Mucosa of stomach (tissue), 1 donor: Measurements from ENCODE around the gene TBC1D10A.
A peak's percentile ranks its signal among the peaks of the same experiment; 100 is the strongest.

Experiments used
- H3K27me3 ChIP-seq: one replicate; pipeline ENCODE4 v1.7.0; 2013; ENCODE audit warnings: mild to moderate bottlenecking, low read length; ENCODE audit not compliant: control insufficient read depth, insufficient read depth
- H3K36me3 ChIP-seq: one replicate; pipeline ENCODE4 v1.7.0; 2013; ENCODE audit warnings: low read length; ENCODE audit not compliant: control insufficient read depth, insufficient read depth
- H3K4me1 ChIP-seq: one replicate; pipeline ENCODE4 v1.7.0; 2013; ENCODE audit warnings: mild to moderate bottlenecking, low read length; ENCODE audit not compliant: control insufficient read depth, insufficient read depth
- H3K4me3 ChIP-seq: one replicate; pipeline ENCODE4 v1.7.0; 2013; ENCODE audit warnings: low read length
- H3K9ac ChIP-seq: one replicate; pipeline ENCODE4 v1.7.0; 2013; ENCODE audit warnings: mild to moderate bottlenecking, low read length, moderate library complexity
- H3K9me3 ChIP-seq: one replicate; pipeline ENCODE4 v1.7.0; 2013; ENCODE audit warnings: mild to moderate bottlenecking, low read length, moderate library complexity; ENCODE audit not compliant: control insufficient read depth
- donor health status: Pancreatic carcinoma.

TBC1D10A gene

DNA sequence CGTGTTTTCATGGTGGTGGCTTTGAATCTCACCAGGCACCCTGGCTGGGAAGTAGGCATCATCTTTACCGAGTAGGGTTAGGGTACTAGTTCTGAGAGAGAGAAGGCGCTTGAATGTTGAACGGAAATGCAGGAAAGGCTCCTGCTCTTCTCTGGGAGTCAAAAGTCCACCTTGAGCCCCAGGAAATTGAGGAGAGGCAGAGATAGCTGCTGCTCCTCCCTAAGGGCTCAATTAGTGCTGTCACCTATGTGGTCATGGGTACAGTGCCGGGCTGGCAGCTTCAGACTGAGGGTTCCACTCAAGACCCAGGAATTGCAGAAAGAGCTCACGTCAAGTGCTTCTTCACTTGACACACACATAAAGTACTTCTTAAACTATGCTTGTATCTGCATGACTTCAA is 31.8 kb upstream of the TBC1D10A start:
- H3K4me1 ChIP-seq: peaks cover 20% of the 10 kb centered on the region
- H3K36me3 ChIP-seq: no peaks in the 10 kb centered on the region
- no peak overlapping the region for H3K4me3 ChIP-seq
- no peak overlapping the region for H3K9ac ChIP-seq
- H3K27me3 ChIP-seq: no peaks in the 10 kb centered on the region
- H3K9me3 ChIP-seq: no peaks in the 10 kb centered on the region

DNA sequence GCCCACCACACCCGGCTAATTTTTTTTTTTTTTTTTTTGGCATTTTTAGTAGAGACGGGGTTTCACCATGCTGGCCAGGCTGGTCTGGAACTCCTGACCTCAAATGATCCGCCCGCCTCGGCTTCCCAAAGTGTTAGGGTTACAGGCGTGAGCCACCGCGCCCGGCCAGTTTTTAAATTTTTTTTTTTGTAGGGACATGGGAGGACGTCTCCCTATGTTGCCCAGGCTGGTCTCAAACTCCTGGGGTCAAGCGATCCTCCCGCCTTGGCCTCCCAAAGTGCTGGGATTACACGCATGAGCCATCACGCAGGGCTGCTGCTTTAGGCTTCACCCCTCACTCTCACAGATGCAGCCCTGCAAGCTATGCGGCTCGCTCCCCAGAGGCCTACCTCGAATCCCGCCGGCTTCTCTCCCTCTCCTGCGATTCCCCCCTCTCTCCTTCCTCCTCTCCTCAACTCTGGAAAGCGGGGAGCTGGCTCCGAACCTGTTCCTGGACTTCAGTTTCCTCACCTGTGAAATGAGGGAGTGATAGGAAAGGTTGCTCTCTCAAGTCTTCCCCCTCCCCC is 31.0 kb upstream of the TBC1D10A start:
- H3K9me3 ChIP-seq: no peaks in the 10 kb centered on the region
- H3K9ac ChIP-seq: no peak overlapping the region
- no peaks in the 10 kb centered on the region for H3K36me3 ChIP-seq
- H3K4me3 ChIP-seq: no peak overlapping the region
- peaks cover 20% of the 10 kb centered on the region for H3K4me1 ChIP-seq
- H3K27me3 ChIP-seq: no peaks in the 10 kb centered on the region

DNA sequence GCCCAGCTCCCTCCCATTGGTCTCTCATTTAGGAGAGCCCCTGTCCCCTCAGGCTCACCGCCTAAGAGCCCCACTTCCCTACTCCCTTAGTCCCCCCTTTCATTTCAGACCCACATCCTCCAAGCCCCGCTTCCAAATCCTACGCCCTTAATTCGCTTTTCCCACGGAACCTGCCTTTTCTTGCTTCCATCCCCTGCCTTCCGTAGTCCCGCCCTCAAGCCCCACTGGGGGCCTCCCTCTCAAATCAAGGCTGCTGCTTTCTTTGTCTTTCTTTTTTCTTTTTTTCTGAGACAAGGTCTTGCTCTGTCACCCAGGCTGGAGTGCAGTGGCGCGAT is 30.5 kb upstream of the TBC1D10A start:
- Histone ChIP-seq H3K36me3 (peaks cover 5% of the 10 kb centered on the region), H3K4me3 (peak overlapping the region; percentile 88), H3K9ac (peak overlapping the region; percentile 60), H3K9me3 (no peaks in the 10 kb centered on the region), H3K4me1 (peaks cover 20% of the 10 kb centered on the region), H3K27me3 (no peaks in the 10 kb centered on the region)

DNA sequence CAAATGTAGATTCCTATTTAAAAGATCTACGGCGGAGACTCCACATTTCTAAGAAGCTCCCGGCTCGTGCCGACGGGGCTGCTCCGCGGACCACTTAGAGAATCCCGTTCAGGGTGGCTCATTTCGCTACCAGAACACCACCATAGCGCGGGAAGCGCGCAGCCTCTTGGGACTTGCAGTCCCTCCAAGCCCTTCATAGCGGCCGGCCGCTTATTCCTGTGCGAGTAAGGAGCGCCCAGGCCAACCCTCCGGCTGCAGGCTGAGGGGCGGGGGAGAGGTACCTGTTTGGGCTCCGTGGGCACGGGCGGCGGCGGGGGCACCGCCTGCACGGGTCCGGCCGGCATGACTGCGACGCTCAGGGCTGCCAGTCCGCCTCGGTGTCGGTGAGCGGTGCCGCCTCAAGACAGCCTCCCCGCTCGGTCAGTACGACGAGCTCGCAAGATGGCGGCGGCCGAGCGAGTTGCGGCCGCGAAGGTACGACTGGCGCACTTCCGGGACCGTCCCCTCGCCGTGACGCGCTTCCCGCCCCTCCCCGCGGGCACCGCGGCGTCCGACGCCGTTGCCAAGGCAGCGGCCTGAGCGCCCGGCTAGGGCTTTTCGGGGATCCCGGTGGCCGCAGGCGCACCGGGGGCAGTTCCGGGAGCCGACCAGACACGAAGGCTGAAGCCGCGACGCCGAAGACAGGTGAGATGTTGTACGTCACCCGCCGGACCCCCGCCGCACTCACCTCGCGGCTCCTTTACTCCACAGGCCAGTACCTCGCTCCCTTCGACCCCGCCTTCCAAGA is 29.9 kb upstream of the TBC1D10A start, which contains the start of the genes CCDC157 and SF3A1:
CCDC157 (plus strand) TSS at position 559 of the 787 bp plus-strand sequence. CDS start 8,994 bp downstream, outside the sequence.
SF3A1 (minus strand) TSS at position 446 of the 787 bp plus-strand sequence; CDS start at position 344, 102 bp downstream.
- Histone ChIP-seq H3K4me1 (peaks cover 20% of the 10 kb centered on the region), H3K9ac (peak within 1 kb of the TSS; percentile 87), H3K4me3 (peak within 1 kb of the TSS; percentile 88), H3K27me3 (no peaks in the 10 kb centered on the region), H3K36me3 (peaks cover 10% of the 10 kb centered on the region), H3K9me3 (no peaks in the 10 kb centered on the region)

DNA sequence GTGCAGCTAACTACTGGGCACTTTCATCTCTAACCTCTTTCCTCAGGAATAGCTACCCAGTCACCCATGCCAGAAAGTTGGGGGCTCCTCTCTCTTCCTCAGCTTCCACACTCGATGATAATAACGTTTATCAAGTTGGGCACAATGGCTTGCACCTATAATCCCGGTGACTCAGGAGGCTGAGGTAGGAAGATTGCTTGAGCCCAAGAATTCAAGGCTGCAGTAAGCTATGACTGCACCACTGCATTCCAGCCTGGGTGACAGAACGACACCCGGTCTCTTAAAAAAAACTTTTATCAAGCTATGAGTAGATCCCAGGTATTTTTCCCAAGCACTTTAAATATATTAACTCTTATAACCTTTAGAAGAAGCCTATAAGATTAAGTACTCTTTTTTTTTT is 27.9 kb upstream of the TBC1D10A start:
- no peak overlapping the region for H3K9ac ChIP-seq
- no peaks in the 10 kb centered on the region for H3K27me3 ChIP-seq
- peaks cover 20% of the 10 kb centered on the region for H3K4me1 ChIP-seq
- H3K9me3 ChIP-seq: no peaks in the 10 kb centered on the region
- H3K4me3 ChIP-seq: no peak overlapping the region
- H3K36me3 ChIP-seq: peaks cover 11% of the 10 kb centered on the region

DNA sequence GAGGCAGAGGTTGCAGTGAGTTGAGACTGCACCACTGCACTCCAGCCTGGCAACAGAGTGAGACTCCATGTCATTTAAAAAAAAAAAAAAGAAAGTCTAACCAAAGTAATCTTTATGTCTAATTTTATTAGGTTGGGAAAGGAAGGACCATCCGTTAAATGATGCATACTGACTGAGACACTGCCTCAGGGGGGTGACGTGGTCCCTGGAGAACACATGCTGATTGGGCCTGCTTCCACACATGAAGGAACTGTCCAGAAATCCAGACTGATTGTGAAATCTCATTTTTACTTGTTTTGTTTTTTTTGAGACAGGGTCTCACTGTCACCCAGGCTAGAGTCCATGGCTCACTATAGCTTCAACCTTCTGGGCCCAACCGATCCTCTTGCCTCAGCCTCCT is 24.5 kb upstream of the TBC1D10A start:
- Histone ChIP-seq H3K27me3 (no peaks in the 10 kb centered on the region), H3K4me3 (no peak overlapping the region), H3K9me3 (no peaks in the 10 kb centered on the region), H3K36me3 (peaks cover 12% of the 10 kb centered on the region), H3K4me1 (peaks cover 20% of the 10 kb centered on the region), H3K9ac (no peak overlapping the region)

DNA sequence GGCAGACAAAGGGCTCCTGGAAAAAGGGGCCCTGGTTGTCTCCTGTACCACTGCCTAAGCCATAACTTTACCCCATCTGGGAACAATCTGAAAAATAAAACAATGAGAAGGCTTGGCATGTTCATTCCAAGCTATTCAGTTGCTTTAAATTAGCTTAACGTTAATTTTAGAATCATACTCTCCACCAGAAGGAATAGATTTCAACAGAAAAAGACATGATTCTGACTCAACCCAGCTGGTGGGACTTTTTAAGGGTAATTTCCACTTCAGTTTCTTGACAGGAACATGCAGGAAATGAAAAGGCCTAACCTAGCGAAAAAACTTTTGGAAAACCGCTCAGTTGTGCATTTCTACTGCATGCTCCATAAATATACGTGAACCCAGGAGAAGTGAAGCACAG is 22.1 kb upstream of the TBC1D10A start:
- Histone ChIP-seq H3K27me3 (no peaks in the 10 kb centered on the region), H3K9me3 (no peaks in the 10 kb centered on the region), H3K9ac (no peak overlapping the region), H3K4me3 (no peak overlapping the region), H3K4me1 (no peaks in the 10 kb centered on the region), H3K36me3 (peaks cover 29% of the 10 kb centered on the region)

DNA sequence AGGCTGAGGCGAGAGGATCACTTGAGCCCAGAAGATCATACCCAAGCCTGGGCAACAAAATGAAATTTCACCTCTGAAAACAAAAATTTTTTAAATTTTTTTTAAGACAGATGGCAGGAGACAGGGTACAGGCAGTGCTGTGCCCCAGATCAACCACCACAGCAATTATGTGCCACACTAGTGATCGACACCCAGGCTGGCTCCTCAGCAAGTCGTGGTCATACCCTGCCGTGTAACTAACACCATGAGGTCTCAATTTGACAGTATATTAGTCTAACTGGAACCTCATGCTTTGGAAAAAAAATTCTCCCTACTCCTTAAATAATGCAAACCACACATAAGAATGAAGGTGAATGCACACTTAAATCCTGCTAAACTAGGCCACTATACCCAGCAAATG is 21.7 kb upstream of the TBC1D10A start:
- Histone ChIP-seq H3K27me3 (no peaks in the 10 kb centered on the region), H3K4me1 (no peaks in the 10 kb centered on the region), H3K9ac (no peak overlapping the region), H3K36me3 (peaks cover 31% of the 10 kb centered on the region), H3K9me3 (no peaks in the 10 kb centered on the region), H3K4me3 (no peak overlapping the region)

DNA sequence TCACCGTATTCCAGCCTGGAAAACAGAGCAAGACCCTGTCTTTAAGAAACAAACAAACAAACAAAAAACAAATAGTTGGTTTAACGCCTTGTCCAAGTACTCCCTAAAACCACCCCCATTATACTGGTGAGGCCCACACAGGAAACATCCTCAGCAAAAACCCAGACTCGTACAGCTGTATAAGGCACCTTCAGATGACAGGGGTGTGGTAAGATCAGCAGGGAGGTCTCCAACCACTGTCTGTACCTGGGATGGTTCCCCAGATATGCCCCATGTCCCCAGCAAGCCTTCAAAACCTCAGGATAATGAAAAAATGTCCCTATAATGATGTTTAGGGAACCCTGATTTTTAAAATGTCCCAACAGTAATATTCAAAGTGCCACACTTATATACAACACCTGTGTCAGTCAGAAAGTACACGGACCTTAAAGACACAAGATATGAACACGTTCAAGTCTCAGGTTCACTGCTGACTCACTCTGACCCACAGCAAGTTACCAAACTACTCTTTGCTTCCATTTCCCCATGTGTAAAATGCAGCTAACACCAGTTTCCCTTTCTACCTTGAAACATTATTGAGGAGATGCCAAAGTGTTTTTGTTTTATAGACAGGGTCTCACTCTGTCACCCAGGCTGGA is 20.6 kb upstream of the TBC1D10A start:
- Histone ChIP-seq H3K9me3 (no peaks in the 10 kb centered on the region), H3K4me3 (no peak overlapping the region), H3K4me1 (no peaks in the 10 kb centered on the region), H3K27me3 (no peaks in the 10 kb centered on the region), H3K9ac (no peak overlapping the region), H3K36me3 (peaks cover 35% of the 10 kb centered on the region)

DNA sequence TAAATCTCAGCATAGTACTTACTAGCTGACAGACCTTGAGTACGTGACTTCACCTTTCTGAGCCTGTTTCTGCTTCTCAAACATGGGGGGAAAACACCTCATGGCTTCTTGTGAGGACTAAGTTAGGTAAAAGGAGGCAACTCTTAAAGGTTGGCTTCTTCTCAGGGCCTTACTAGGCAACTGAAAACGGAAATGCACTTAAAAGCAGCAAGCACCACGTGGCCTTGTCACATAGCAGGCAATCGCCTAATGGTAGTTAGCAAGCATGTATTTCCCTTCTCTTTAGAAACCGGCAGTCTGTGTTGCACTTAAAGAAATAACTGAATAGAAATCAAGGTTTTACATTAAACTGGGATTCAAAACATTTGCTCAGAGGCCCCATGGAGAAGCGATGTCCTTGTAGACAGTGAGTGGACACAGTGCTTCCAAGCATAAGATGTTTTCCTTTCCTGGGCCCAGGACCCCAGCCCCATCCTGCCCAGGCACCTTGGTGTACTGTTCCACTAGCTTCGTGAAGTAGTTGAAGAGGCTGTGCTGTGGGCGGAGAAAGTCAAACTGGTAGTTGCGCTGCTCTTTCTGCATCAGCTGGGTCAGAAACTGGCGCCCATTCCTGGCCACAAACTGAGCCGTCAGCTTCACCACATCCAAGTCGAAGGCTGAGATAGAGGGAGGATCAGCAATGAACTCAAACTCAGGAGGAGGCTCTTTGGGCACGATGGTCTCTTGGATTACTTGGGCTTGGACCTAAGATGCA is 17.9 kb upstream of the TBC1D10A start:
- H3K9ac ChIP-seq: no peak overlapping the region

DNA sequence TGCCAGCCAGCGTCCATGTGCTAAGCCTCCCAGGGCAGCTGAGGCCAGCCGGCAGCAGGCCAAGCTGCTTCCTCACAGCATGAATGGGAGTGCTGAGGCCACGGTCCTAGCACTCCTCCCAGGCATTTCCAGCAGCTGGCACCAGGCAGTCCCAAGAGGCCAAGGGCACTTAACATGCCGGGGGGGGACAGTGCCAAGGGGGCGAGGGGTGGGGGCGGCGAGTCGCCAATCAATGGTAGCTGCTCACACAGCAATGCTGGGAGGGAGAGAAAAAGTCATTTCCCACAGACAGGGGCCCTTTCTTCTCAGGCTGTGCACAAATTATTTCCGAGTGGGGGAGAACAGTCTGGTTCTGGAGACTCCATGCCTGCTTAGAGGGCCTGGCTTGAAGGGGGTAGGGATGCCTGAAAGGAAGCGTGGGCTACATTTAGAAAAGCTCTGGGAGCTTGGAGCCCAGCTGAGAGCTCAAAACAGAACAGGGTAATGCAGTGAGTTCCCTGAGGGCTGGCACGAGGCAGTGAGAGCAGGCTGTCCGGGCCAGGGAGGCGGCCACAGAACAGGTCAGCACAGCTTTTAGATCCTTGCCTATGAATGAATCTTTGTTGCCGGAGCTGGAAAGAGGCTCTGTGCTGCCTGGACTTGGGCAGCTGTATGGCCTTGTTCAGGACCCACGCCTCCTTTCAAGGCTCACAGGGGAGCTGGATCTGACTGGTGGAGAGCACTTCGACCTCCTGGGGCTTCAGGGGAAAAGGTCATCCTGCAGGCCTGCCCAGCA is 14.4 kb upstream of the TBC1D10A start:
- Histone ChIP-seq H3K9ac (no peak overlapping the region), H3K4me1 (no peaks in the 10 kb centered on the region), H3K36me3 (peaks cover 42% of the 10 kb centered on the region), H3K9me3 (no peaks in the 10 kb centered on the region), H3K27me3 (no peaks in the 10 kb centered on the region), H3K4me3 (no peak overlapping the region)

More for the DNA sequence above, 17.9 kb upstream of the TBC1D10A start:
- Histone ChIP-seq H3K36me3 (peaks cover 38% of the 10 kb centered on the region), H3K27me3 (no peaks in the 10 kb centered on the region), H3K9me3 (no peaks in the 10 kb centered on the region), H3K4me1 (no peaks in the 10 kb centered on the region), H3K4me3 (no peak overlapping the region)
